ENCODE data around the gene RPP40.
A peak's percentile ranks its signal among the peaks of the same experiment; 100 is the strongest.

The RPP40 gene

DNA sequence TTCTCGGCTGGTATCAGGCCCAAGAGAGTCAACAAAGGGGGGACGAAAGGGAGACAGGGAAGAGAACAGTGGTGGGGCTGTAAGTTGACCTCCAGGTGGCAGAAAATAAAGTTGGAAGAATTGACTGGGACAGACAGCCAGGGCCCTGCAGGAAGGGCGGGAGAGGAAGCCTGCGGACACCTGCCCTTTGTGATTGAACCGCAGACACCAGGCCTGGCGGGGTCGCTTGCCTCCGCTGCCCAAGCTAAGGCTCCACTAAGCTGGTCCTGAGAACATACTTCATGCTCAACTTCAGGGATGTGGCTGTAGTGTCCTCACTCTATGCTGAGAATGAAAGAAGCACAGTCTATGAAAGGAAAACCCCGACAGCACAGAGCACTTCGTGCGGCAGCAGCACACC is 53.8 kb downstream of the RPP40 start:
- no peak overlapping the region for H3K9ac ChIP-seq (ENCODE audit: low read depth, low read length)
- no peaks in the 10 kb centered on the region for H3K9me3 ChIP-seq (ENCODE audit: insufficient read depth, low read depth, low read length)
- no peak overlapping the region for H3K4me3 ChIP-seq (ENCODE audit: low read length)
- H3K4me1 ChIP-seq (ENCODE audit: insufficient read depth, low read length), result peaks cover 7% of the 10 kb centered on the region
- no peaks in the 10 kb centered on the region for H3K27me3 ChIP-seq (ENCODE audit: insufficient read depth, low read length)
- no peak overlapping the region for H3K27ac ChIP-seq (ENCODE audit: low read length)
- peaks cover 72% of the 10 kb centered on the region for H3K36me3 ChIP-seq (ENCODE audit: insufficient read depth, low read depth, low read length)

DNA sequence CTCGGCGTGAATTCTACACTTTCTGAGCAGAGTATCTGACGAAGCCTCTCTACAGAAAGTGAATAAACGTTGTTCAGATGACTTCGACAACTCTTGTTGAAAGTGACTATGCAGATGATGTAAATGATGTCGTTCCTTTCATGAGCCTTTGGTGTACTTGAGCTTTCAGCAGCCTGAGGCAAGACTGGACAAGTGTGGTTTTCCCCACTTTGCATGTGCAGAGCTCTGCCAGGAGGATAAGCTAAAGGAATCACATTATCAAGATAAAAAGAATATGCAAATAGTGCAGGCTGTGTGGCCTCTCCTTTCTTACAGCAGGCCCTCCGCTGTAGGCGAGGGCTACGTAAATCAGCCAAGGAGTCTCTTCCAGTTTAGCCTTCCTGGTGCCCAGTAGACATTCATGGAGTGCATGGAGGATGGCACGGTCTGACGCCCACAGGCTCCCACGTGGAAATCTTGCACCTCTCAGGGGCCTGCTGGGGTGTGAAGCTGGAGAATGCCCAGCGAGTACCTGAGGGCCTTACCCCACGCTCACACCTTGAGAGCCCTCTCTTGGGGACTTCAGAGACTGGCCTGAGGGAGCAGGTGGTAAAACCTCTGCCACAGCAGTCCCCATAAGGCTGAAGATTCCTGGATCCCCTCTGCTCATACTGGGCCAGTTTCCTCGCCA is 54.9 kb downstream of the RPP40 start:
- H3K27me3 ChIP-seq (ENCODE audit: insufficient read depth, low read length), result no peaks in the 10 kb centered on the region

DNA sequence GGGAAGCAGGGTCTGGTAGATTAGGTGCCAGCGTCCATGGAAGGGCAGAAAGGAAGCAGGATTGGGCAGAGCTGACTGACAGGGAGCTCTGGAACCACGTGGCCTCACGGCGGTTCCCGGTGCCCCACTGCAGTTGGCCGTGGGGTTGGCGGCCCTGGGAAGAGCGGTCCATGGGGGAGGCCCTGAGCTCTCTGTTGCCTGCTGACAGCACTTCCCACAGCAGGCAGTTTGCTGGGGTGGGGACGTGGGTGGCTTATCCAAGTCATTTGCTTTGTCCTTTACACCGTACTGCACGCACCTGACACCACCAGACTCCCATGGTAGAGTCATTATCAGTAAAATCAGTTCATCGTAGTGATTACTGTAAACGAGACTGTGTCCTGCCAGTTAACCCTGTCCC is 56.1 kb downstream of the RPP40 start:
- H3K9ac ChIP-seq (ENCODE audit: low read depth, low read length), result no peak overlapping the region
- no peaks in the 10 kb centered on the region for H3K27me3 ChIP-seq (ENCODE audit: insufficient read depth, low read length)
- H3K9me3 ChIP-seq (ENCODE audit: insufficient read depth, low read depth, low read length), result no peaks in the 10 kb centered on the region
- no peak overlapping the region for H3K27ac ChIP-seq (ENCODE audit: low read length)
- H3K4me3 ChIP-seq (ENCODE audit: low read length), result no peak overlapping the region
- peaks cover 14% of the 10 kb centered on the region for H3K4me1 ChIP-seq (ENCODE audit: insufficient read depth, low read length)
- peaks cover 74% of the 10 kb centered on the region for H3K36me3 ChIP-seq (ENCODE audit: insufficient read depth, low read depth, low read length)

More for the DNA sequence above, 54.9 kb downstream of the RPP40 start:
- H3K9me3 ChIP-seq (ENCODE audit: insufficient read depth, low read depth, low read length), result no peaks in the 10 kb centered on the region
- peaks cover 73% of the 10 kb centered on the region for H3K36me3 ChIP-seq (ENCODE audit: insufficient read depth, low read depth, low read length)
- no peak overlapping the region for H3K27ac ChIP-seq (ENCODE audit: low read length)
- H3K4me1 ChIP-seq (ENCODE audit: insufficient read depth, low read length), result peaks cover 7% of the 10 kb centered on the region
- no peak overlapping the region for H3K4me3 ChIP-seq (ENCODE audit: low read length)
- 0 out of 2 replicates have a peak overlapping the region, but pooled peaks have one; percentile 12 for H3K9ac ChIP-seq (ENCODE audit: low read depth, low read length)

DNA sequence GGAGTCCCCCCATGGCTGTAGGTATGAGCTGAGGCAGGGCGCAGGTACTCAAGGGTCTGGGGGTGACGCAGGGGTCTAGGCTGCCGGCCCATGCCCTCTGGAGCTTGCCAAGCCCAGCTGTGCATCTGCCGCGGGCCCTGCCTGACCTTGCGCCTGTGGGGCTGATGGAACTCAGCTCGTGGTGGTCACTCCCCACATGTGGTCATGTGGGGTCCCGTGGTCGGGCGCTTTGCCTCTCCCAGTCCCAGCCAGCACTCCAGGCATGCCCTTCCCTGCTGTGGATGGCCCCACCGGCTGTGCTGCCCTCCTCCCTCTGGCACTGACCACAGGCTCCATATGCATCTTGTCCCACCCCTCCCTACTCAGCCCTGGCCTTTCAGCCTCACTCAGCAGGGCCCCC is 57.3 kb downstream of the RPP40 start:
- Histone ChIP-seq H3K4me3 (ENCODE audit: low read length) (no peak overlapping the region), H3K36me3 (ENCODE audit: insufficient read depth, low read depth, low read length) (peaks cover 65% of the 10 kb centered on the region), H3K9me3 (ENCODE audit: insufficient read depth, low read depth, low read length) (no peaks in the 10 kb centered on the region), H3K27me3 (ENCODE audit: insufficient read depth, low read length) (no peaks in the 10 kb centered on the region), H3K9ac (ENCODE audit: low read depth, low read length) (no peak overlapping the region), H3K4me1 (ENCODE audit: insufficient read depth, low read length) (peaks cover 14% of the 10 kb centered on the region), H3K27ac (ENCODE audit: low read length) (no peak overlapping the region)
